GM21529 (cell line): ENCODE data around the gene SCN8A.
"Not testable (repeated sequence)": the region's sequence is repeated elsewhere in the genome, so short reads cannot be mapped to it uniquely, and the experiment has no call there.

Experiments used
- ATAC-seq: cut with Tn5 transposase; IDR thresholded peaks from one replicate; pipeline ENCODE4 v1.9.1; 2021; ENCODE audit not compliant: unreplicated experiment

Gene SCN8A

GRCh38 chr12:51591016-51591901 is at the start of gene SCN8A:
SCN8A (plus strand) TSS chr12:51591233; CDS start chr12:51662818, 71,585 bp downstream.
- peak; percentile 28 for ATAC-seq

- no peak for ATAC-seq
These were observed 44.9 kb upstream of the SCN8A start for GRCh38 chr12:51546097-51546496.

- ATAC-seq: no peak
These were observed 43.4 kb upstream of the SCN8A start for GRCh38 chr12:51547606-51548005.

- ATAC-seq: no peak
These were observed 42.8 kb upstream of the SCN8A start for GRCh38 chr12:51548241-51548640.

- no peak for ATAC-seq
These were observed 41.4 kb upstream of the SCN8A start for GRCh38 chr12:51549637-51550036.

- ATAC-seq: not testable (repeated sequence)
These were observed 22.6 kb upstream of the SCN8A start for GRCh38 chr12:51568271-51569032.

- ATAC-seq: no peak
These were observed 11.6 kb upstream of the SCN8A start for GRCh38 chr12:51579321-51579850.

GRCh38 chr12:51589060-51589459 is 2.0 kb upstream of the SCN8A start:
- ATAC-seq: no peak

- ATAC-seq: no peak
These were observed 1.4 kb upstream of the SCN8A start for GRCh38 chr12:51589557-51590176.

GRCh38 chr12:51590347-51591015 is 552 bp upstream of the SCN8A start:
- peak; percentile 82 for ATAC-seq

GRCh38 chr12:51592034-51592705 is 1.1 kb downstream of the SCN8A start:
- no peak for ATAC-seq

- no peak for ATAC-seq
These were observed 2.0 kb downstream of the SCN8A start for GRCh38 chr12:51593021-51593420.

- no peak for ATAC-seq
These were observed 2.5 kb downstream of the SCN8A start for GRCh38 chr12:51593539-51593938.

GRCh38 chr12:51598156-51598555 is 7.1 kb downstream of the SCN8A start:
- no peak for ATAC-seq

GRCh38 chr12:51600721-51601120 is 9.7 kb downstream of the SCN8A start:
- ATAC-seq: no peak

GRCh38 chr12:51601241-51601640 is 10.2 kb downstream of the SCN8A start:
- no peak for ATAC-seq

GRCh38 chr12:51605896-51606295 is 14.9 kb downstream of the SCN8A start:
- not testable (repeated sequence) for ATAC-seq

- not testable (repeated sequence) for ATAC-seq
These were observed 16.2 kb downstream of the SCN8A start for GRCh38 chr12:51607197-51607596.

- ATAC-seq: no peak
These were observed 29.4 kb downstream of the SCN8A start for GRCh38 chr12:51620448-51620847.
